ENCODE measurements around the gene NUP98.

The NUP98 gene

GRCh38 chr11:3735827-3736226, 61.5 kb downstream of the NUP98 start:
- Histone ChIP-seq H3K27me3 (ENCODE audit: insufficient read depth, low read length) (no peaks in the 10 kb centered on the region), H3K4me3 (ENCODE audit: low read length) (no peak overlapping the region), H3K36me3 (ENCODE audit: insufficient read depth, low read length) (peaks cover 80% of the 10 kb centered on the region), H3K4me1 (ENCODE audit: insufficient read depth, low read length) (no peaks in the 10 kb centered on the region), H2AFZ (ENCODE audit: low read depth, low read length) (no peak overlapping the region), H3K9me3 (ENCODE audit: low read length) (no peaks in the 10 kb centered on the region)

- Histone ChIP-seq H3K4me3 (ENCODE audit: low read length) (no peak overlapping the region), H3K9me3 (ENCODE audit: low read length) (no peaks in the 10 kb centered on the region), H2AFZ (ENCODE audit: low read depth, low read length) (no peak overlapping the region), H3K4me1 (ENCODE audit: insufficient read depth, low read length) (no peaks in the 10 kb centered on the region), H3K27me3 (ENCODE audit: insufficient read depth, low read length) (no peaks in the 10 kb centered on the region), H3K36me3 (ENCODE audit: insufficient read depth, low read length) (peaks cover 90% of the 10 kb centered on the region)
Observed at GRCh38 chr11:3732671-3733436, 64.5 kb downstream of the NUP98 start.

- Histone ChIP-seq H3K4me3 (ENCODE audit: low read length) (no peak overlapping the region), H3K9me3 (ENCODE audit: low read length) (peaks cover 3% of the 10 kb centered on the region)
Observed at GRCh38 chr11:3723014-3723708, 74.2 kb downstream of the NUP98 start.

GRCh38 chr11:3722100-3722499, 75.3 kb downstream of the NUP98 start:
- Histone ChIP-seq H3K27me3 (ENCODE audit: insufficient read depth, low read length) (no peaks in the 10 kb centered on the region), H3K4me3 (ENCODE audit: low read length) (no peak overlapping the region)

More at GRCh38 chr11:3723014-3723708, 74.2 kb downstream of the NUP98 start:
- Histone ChIP-seq H2AFZ (ENCODE audit: low read depth, low read length) (no peak overlapping the region), H3K4me1 (ENCODE audit: insufficient read depth, low read length) (no peaks in the 10 kb centered on the region), H3K27me3 (ENCODE audit: insufficient read depth, low read length) (no peaks in the 10 kb centered on the region), H3K36me3 (ENCODE audit: insufficient read depth, low read length) (peaks cover 87% of the 10 kb centered on the region)

GRCh38 chr11:3720997-3721396, 76.4 kb downstream of the NUP98 start:
- H2AFZ ChIP-seq (ENCODE audit: low read depth, low read length), result no peak overlapping the region
- H3K27me3 ChIP-seq (ENCODE audit: insufficient read depth, low read length), result no peaks in the 10 kb centered on the region
- H3K4me3 ChIP-seq (ENCODE audit: low read length), result no peak overlapping the region
- peaks cover 5% of the 10 kb centered on the region for H3K9me3 ChIP-seq (ENCODE audit: low read length)
- H3K36me3 ChIP-seq (ENCODE audit: insufficient read depth, low read length), result peaks cover 88% of the 10 kb centered on the region
- H3K4me1 ChIP-seq (ENCODE audit: insufficient read depth, low read length), result no peaks in the 10 kb centered on the region

More at GRCh38 chr11:3722100-3722499, 75.3 kb downstream of the NUP98 start:
- H2AFZ ChIP-seq (ENCODE audit: low read depth, low read length), result no peak overlapping the region
- no peaks in the 10 kb centered on the region for H3K4me1 ChIP-seq (ENCODE audit: insufficient read depth, low read length)
- peaks cover 87% of the 10 kb centered on the region for H3K36me3 ChIP-seq (ENCODE audit: insufficient read depth, low read length)
- H3K9me3 ChIP-seq (ENCODE audit: low read length), result peaks cover 5% of the 10 kb centered on the region

GRCh38 chr11:3712274-3712673, 85.1 kb downstream of the NUP98 start:
- no peaks in the 10 kb centered on the region for H3K4me1 ChIP-seq (ENCODE audit: insufficient read depth, low read length)

GRCh38 chr11:3710485-3711259, 86.7 kb downstream of the NUP98 start:
- H3K9me3 ChIP-seq (ENCODE audit: low read length), result no peaks in the 10 kb centered on the region
- H2AFZ ChIP-seq (ENCODE audit: low read depth, low read length), result no peak overlapping the region
- no peaks in the 10 kb centered on the region for H3K27me3 ChIP-seq (ENCODE audit: insufficient read depth, low read length)
- peaks cover 77% of the 10 kb centered on the region for H3K36me3 ChIP-seq (ENCODE audit: insufficient read depth, low read length)
- no peaks in the 10 kb centered on the region for H3K4me1 ChIP-seq (ENCODE audit: insufficient read depth, low read length)
- no peak overlapping the region for H3K4me3 ChIP-seq (ENCODE audit: low read length)

More at GRCh38 chr11:3712274-3712673, 85.1 kb downstream of the NUP98 start:
- Histone ChIP-seq H3K9me3 (ENCODE audit: low read length) (no peaks in the 10 kb centered on the region), H2AFZ (ENCODE audit: low read depth, low read length) (no peak overlapping the region), H3K27me3 (ENCODE audit: insufficient read depth, low read length) (no peaks in the 10 kb centered on the region), H3K36me3 (ENCODE audit: insufficient read depth, low read length) (peaks cover 84% of the 10 kb centered on the region), H3K4me3 (ENCODE audit: low read length) (no peak overlapping the region)

- Histone ChIP-seq H3K9me3 (ENCODE audit: low read length) (no peaks in the 10 kb centered on the region), H3K36me3 (ENCODE audit: insufficient read depth, low read length) (peaks cover 78% of the 10 kb centered on the region), H3K4me1 (ENCODE audit: insufficient read depth, low read length) (no peaks in the 10 kb centered on the region), H3K4me3 (ENCODE audit: low read length) (no peak overlapping the region), H2AFZ (ENCODE audit: low read depth, low read length) (no peak overlapping the region), H3K27me3 (ENCODE audit: insufficient read depth, low read length) (no peaks in the 10 kb centered on the region)
Observed at GRCh38 chr11:3709977-3710376, 87.4 kb downstream of the NUP98 start.

- Histone ChIP-seq H3K4me3 (ENCODE audit: low read length) (no peak overlapping the region), H2AFZ (ENCODE audit: low read depth, low read length) (no peak overlapping the region), H3K36me3 (ENCODE audit: insufficient read depth, low read length) (peaks cover 79% of the 10 kb centered on the region), H3K9me3 (ENCODE audit: low read length) (no peaks in the 10 kb centered on the region), H3K27me3 (ENCODE audit: insufficient read depth, low read length) (no peaks in the 10 kb centered on the region), H3K4me1 (ENCODE audit: insufficient read depth, low read length) (no peaks in the 10 kb centered on the region)
Observed at GRCh38 chr11:3707176-3707575, 90.2 kb downstream of the NUP98 start.

GRCh38 chr11:3703383-3703782, 94.0 kb downstream of the NUP98 start:
- no peak overlapping the region for H3K4me3 ChIP-seq (ENCODE audit: low read length)
- H3K4me1 ChIP-seq (ENCODE audit: insufficient read depth, low read length), result no peaks in the 10 kb centered on the region
- no peaks in the 10 kb centered on the region for H3K9me3 ChIP-seq (ENCODE audit: low read length)
- H2AFZ ChIP-seq (ENCODE audit: low read depth, low read length), result no peak overlapping the region
- H3K27me3 ChIP-seq (ENCODE audit: insufficient read depth, low read length), result no peaks in the 10 kb centered on the region
- H3K36me3 ChIP-seq (ENCODE audit: insufficient read depth, low read length), result peaks cover 80% of the 10 kb centered on the region

- Histone ChIP-seq H3K4me1 (ENCODE audit: insufficient read depth, low read length) (no peaks in the 10 kb centered on the region), H3K36me3 (ENCODE audit: insufficient read depth, low read length) (peaks cover 89% of the 10 kb centered on the region), H2AFZ (ENCODE audit: low read depth, low read length) (no peak overlapping the region), H3K9me3 (ENCODE audit: low read length) (no peaks in the 10 kb centered on the region), H3K27me3 (ENCODE audit: insufficient read depth, low read length) (no peaks in the 10 kb centered on the region), H3K4me3 (ENCODE audit: low read length) (no peak overlapping the region)
Observed at GRCh38 chr11:3700910-3701309, 96.4 kb downstream of the NUP98 start.

GRCh38 chr11:3700410-3700809, 96.9 kb downstream of the NUP98 start:
- no peaks in the 10 kb centered on the region for H3K9me3 ChIP-seq (ENCODE audit: low read length)
- no peaks in the 10 kb centered on the region for H3K4me1 ChIP-seq (ENCODE audit: insufficient read depth, low read length)
- H3K4me3 ChIP-seq (ENCODE audit: low read length), result no peak overlapping the region
- peaks cover 90% of the 10 kb centered on the region for H3K36me3 ChIP-seq (ENCODE audit: insufficient read depth, low read length)
- no peak overlapping the region for H2AFZ ChIP-seq (ENCODE audit: low read depth, low read length)
- H3K27me3 ChIP-seq (ENCODE audit: insufficient read depth, low read length), result no peaks in the 10 kb centered on the region

- H2AFZ ChIP-seq (ENCODE audit: low read depth, low read length), result no peak overlapping the region
- H3K4me3 ChIP-seq (ENCODE audit: low read length), result no peak overlapping the region
- peaks cover 76% of the 10 kb centered on the region for H3K36me3 ChIP-seq (ENCODE audit: insufficient read depth, low read length)
- no peaks in the 10 kb centered on the region for H3K27me3 ChIP-seq (ENCODE audit: insufficient read depth, low read length)
- no peaks in the 10 kb centered on the region for H3K9me3 ChIP-seq (ENCODE audit: low read length)
- no peaks in the 10 kb centered on the region for H3K4me1 ChIP-seq (ENCODE audit: insufficient read depth, low read length)
Observed at GRCh38 chr11:3686751-3687150, 110.6 kb downstream of the NUP98 start.

Measured in neuron (in vitro differentiated cells).